NB4 (cell line): ENCODE measurements around the gene RANGAP1.

Experiments used
- POLR2A ChIP-seq: IDR thresholded peaks from 2 replicates; pipeline ENCODE4 v1.6.1; 2011; ENCODE audit warnings: mild to moderate bottlenecking; ENCODE audit not compliant: insufficient read length; ENCODE audit errors: extremely low read depth
- TF ChIP-seq, protein P1 (sequence below): IDR thresholded peaks from one replicate; pipeline ENCODE4 v1.5.1; 2012; ENCODE audit warnings: low read depth, low read length

DNA sequence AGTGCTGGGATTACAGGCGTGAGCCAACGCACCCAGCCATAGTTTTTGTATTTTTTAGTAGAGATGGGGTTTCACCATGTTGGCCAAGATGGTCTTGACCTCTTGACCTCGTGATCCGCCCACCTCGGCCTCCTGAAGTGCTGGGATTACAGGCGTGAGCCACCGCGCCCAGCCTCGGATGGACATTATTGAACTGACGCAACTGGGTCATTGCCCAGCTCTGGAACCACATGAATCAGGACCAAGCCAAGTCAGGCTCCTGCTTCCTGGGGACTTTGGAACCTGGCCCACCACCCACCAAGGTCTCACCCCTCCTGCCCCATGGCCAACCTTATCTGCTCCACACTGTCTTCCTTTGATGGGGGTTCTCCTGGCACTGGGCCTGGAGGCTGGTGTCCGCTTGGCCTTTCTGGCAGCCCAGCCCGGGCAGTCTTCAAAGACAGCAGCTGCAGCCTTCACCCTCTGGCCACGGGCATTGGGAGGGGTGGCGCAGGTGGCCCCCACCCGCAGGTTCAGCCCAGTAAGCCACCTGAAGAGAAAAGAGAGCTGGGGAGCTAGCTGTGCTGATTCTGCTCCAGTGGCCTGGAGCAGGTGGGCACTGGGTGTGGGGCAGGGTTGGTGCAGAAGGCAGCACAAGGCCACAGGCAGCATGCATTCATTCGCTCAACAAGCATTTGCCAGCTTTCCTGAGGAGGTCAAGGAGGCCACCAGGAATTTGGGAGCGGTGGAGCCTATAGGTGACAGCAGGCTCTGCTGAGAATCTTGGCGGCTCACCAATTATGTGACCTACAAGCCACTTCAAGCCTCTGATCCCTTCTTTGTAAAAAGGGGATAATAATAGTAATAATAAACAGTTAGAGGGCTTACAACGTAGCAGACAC, 50.9 kb downstream of the RANGAP1 start:
- TF ChIP-seq, protein P1, sequence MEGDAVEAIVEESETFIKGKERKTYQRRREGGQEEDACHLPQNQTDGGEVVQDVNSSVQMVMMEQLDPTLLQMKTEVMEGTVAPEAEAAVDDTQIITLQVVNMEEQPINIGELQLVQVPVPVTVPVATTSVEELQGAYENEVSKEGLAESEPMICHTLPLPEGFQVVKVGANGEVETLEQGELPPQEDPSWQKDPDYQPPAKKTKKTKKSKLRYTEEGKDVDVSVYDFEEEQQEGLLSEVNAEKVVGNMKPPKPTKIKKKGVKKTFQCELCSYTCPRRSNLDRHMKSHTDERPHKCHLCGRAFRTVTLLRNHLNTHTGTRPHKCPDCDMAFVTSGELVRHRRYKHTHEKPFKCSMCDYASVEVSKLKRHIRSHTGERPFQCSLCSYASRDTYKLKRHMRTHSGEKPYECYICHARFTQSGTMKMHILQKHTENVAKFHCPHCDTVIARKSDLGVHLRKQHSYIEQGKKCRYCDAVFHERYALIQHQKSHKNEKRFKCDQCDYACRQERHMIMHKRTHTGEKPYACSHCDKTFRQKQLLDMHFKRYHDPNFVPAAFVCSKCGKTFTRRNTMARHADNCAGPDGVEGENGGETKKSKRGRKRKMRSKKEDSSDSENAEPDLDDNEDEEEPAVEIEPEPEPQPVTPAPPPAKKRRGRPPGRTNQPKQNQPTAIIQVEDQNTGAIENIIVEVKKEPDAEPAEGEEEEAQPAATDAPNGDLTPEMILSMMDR, result no peak
- no peak for TF ChIP-seq POLR2A
